Liver (tissue), 9 donors: ENCODE data around the gene ZNF205. TPM values are rescaled to one million over a fixed set of nuclear protein-coding genes. Genes with fewer than 3 reads are reported as not detected.

Source experiments
- DNase-seq: peaks from one replicate; pipeline ENCODE4 v3.0.0-alpha.2; 2017; ENCODE audit warnings: low spot score
- H3K27ac ChIP-seq, 2 donors: one replicate each; pipeline ENCODE4 v1.7.0; 2013; ENCODE audit warnings: inconsistent platforms in 2 of 2, low read length in 2 of 2, control low read depth in 1 of 2, low read depth in 1 of 2, mild to moderate bottlenecking in 1 of 2
- H3K27me3 ChIP-seq, 4 donors: one replicate each; pipeline versions ENCODE4 v1.6.1 to v1.7.0; 2013; ENCODE audit warnings: low read length in 3 of 4, inconsistent platforms in 1 of 4, mild to moderate bottlenecking in 1 of 4, moderate library complexity in 1 of 4; ENCODE audit not compliant: control insufficient read depth in 4 of 4, insufficient read depth in 4 of 4
- H3K36me3 ChIP-seq, 4 donors: one replicate each; pipeline versions ENCODE4 v1.6.1 to v1.7.0; 2013; ENCODE audit warnings: low read length in 3 of 4, mild to moderate bottlenecking in 3 of 4, low read depth in 1 of 4, moderate library complexity in 1 of 4; ENCODE audit not compliant: control insufficient read depth in 4 of 4, insufficient read depth in 3 of 4
- H3K4me1 ChIP-seq, 4 donors: one replicate each; pipeline versions ENCODE4 v1.6.1 to v1.7.0; 2013; ENCODE audit warnings: low read length in 3 of 4, mild to moderate bottlenecking in 3 of 4, moderate library complexity in 1 of 4; ENCODE audit not compliant: control insufficient read depth in 4 of 4, insufficient read depth in 4 of 4
- H3K4me3 ChIP-seq, 3 donors: one replicate each; pipeline versions ENCODE4 v1.6.1 to v1.7.0; 2013; ENCODE audit warnings: low read length in 3 of 3, control low read depth in 1 of 3, low read depth in 1 of 3, mild to moderate bottlenecking in 1 of 3
- H3K9ac ChIP-seq, 2 donors: one replicate each; pipeline ENCODE4 v1.7.0; 2013; ENCODE audit warnings: low read length in 2 of 2, mild to moderate bottlenecking in 2 of 2, moderate library complexity in 2 of 2, control low read depth in 1 of 2, low read depth in 1 of 2
- H3K9me3 ChIP-seq, 4 donors: one replicate each; pipeline versions ENCODE4 v1.6.1 to v1.7.0; 2013; ENCODE audit warnings: low read length in 3 of 4; ENCODE audit not compliant: control insufficient read depth in 4 of 4
- HNF4A ChIP-seq, 2 donors: conservative IDR thresholded peaks; 2 replicates each; pipeline ENCODE4 v1.6.1; 2016; ENCODE audit warnings: antibody characterized with exemption in 2 of 2, mild to moderate bottlenecking in 2 of 2
- HNF4G ChIP-seq: IDR thresholded peaks from 2 replicates; pipeline ENCODE4 v1.6.1; 2016; ENCODE audit warnings: antibody characterized with exemption
- RAD21 ChIP-seq, 2 donors: IDR thresholded peaks; 2 replicates each; pipeline ENCODE4 v1.6.1; 2016; ENCODE audit warnings: antibody characterized with exemption in 2 of 2, mild to moderate bottlenecking in 2 of 2
- RXRA ChIP-seq, 2 donors: IDR thresholded peaks; 2 replicates each; pipeline ENCODE4 v1.6.1; 2017 to 2018; ENCODE audit warnings: antibody characterized with exemption in 2 of 2, mild to moderate bottlenecking in 1 of 2
- SP1 ChIP-seq: IDR thresholded peaks from 2 replicates; pipeline ENCODE4 v1.6.1; 2018; ENCODE audit warnings: antibody characterized with exemption, mild to moderate bottlenecking
- YY1 ChIP-seq: IDR thresholded peaks from 2 replicates; pipeline ENCODE4 v1.6.1; 2016; ENCODE audit warnings: antibody characterized with exemption, mild to moderate bottlenecking
- WGBS: extraction: QIAGEN DNeasy Blood & Tissue Kit; methylation state at CpG from one replicate; pipeline ENCODE4 v1.1.7; 2013; 5-methylcytosine and 5-hydroxymethylcytosine counted together
- polyA plus RNA-seq, 2 donors: library from polyadenylated mRNA; stranded (reverse) in 1 of 2; unstranded in 1 of 2; fragments of 200-250 nt in 1 of 2; fragments of >200 nt in 1 of 2; fragmentation: Nextera tagmentation in 1 of 2; extraction: Ambion mirVana in 1 of 2; gene quantifications; one replicate each; pipeline versions ENCODE4 v1.2.1 to v1.2.3, GENCODE V29; 2013 to 2015
- total RNA-seq, 2 donors: library from RNA; depleted of rRNA; stranded (reverse); fragments of >200 nt; gene quantifications; one replicate each; pipeline ENCODE4 v1.2.3, GENCODE V29; 2014
- TF ChIP-seq, protein P1 (sequence below): IDR thresholded peaks from 2 replicates; pipeline ENCODE4 v1.6.1; 2016; ENCODE audit warnings: antibody characterized with exemption, mild to moderate bottlenecking
- TF ChIP-seq, protein P2 (sequence below): fragments of 150-350 bp; IDR thresholded peaks from 2 replicates; pipeline ENCODE4 v1.5.1; 2017; ENCODE audit warnings: improper control_type of control experiment, low read depth, low read length; ENCODE audit not compliant: missing input control
- donor health status: healthy.
- donor health status: healthy.
- donor health status: healthy.
- donor health status: healthy.
- donor health status: healthy.

The ZNF205 gene
- total and polyA plus RNA-seq, 4 donors: 2.0 to 6.9 (median 5.0) TPM

DNA sequence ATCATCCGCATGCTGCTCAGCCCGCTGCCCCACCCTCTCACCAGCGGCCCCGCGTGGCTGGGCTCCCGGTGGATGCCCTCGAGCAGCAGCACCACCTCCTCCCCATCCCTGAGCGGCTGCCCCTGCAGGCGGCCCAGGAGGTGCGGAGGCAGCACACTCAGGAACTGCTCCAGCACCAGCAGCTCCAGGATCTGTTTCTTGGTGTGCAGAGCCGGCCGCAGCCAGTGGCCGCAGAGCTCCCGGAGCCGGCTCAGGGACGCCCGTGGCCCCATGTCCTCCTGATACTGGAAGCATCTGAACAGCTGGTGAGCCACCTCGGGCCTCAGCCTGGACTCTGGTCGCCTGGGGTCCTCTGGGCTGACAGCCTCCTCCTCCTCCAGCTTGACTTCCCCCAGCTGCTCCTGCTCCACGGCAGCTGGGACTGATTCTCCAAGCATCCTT lies 19.9 kb upstream of the ZNF205 start (continued):
- TF ChIP-seq, protein P1, sequence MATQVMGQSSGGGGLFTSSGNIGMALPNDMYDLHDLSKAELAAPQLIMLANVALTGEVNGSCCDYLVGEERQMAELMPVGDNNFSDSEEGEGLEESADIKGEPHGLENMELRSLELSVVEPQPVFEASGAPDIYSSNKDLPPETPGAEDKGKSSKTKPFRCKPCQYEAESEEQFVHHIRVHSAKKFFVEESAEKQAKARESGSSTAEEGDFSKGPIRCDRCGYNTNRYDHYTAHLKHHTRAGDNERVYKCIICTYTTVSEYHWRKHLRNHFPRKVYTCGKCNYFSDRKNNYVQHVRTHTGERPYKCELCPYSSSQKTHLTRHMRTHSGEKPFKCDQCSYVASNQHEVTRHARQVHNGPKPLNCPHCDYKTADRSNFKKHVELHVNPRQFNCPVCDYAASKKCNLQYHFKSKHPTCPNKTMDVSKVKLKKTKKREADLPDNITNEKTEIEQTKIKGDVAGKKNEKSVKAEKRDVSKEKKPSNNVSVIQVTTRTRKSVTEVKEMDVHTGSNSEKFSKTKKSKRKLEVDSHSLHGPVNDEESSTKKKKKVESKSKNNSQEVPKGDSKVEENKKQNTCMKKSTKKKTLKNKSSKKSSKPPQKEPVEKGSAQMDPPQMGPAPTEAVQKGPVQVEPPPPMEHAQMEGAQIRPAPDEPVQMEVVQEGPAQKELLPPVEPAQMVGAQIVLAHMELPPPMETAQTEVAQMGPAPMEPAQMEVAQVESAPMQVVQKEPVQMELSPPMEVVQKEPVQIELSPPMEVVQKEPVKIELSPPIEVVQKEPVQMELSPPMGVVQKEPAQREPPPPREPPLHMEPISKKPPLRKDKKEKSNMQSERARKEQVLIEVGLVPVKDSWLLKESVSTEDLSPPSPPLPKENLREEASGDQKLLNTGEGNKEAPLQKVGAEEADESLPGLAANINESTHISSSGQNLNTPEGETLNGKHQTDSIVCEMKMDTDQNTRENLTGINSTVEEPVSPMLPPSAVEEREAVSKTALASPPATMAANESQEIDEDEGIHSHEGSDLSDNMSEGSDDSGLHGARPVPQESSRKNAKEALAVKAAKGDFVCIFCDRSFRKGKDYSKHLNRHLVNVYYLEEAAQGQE: no peak
- TF ChIP-seq YY1: no peak

- Histone ChIP-seq H3K36me3 (no peaks in the 10 kb centered on the region), H3K27me3 (no peaks in the 10 kb centered on the region), H3K9ac (no peak overlapping the region), H3K4me3 (no peak overlapping the region), H3K4me1 (peaks cover 0 to 7% (median 6%) of the 10 kb centered on the region in 4 donors), H3K9me3 (no peaks in the 10 kb centered on the region), H3K27ac (no peak overlapping the region)
- TF ChIP-seq RXRA (IDR thresholded peaks at IDR 0.05) (no peak), HNF4G (no peak), RAD21 (IDR thresholded peaks at IDR 0.05) (peak; percentile 63 to 72), HNF4A (conservative IDR thresholded peaks at IDR 0.05) (no peak)
- TF ChIP-seq, protein P2, sequence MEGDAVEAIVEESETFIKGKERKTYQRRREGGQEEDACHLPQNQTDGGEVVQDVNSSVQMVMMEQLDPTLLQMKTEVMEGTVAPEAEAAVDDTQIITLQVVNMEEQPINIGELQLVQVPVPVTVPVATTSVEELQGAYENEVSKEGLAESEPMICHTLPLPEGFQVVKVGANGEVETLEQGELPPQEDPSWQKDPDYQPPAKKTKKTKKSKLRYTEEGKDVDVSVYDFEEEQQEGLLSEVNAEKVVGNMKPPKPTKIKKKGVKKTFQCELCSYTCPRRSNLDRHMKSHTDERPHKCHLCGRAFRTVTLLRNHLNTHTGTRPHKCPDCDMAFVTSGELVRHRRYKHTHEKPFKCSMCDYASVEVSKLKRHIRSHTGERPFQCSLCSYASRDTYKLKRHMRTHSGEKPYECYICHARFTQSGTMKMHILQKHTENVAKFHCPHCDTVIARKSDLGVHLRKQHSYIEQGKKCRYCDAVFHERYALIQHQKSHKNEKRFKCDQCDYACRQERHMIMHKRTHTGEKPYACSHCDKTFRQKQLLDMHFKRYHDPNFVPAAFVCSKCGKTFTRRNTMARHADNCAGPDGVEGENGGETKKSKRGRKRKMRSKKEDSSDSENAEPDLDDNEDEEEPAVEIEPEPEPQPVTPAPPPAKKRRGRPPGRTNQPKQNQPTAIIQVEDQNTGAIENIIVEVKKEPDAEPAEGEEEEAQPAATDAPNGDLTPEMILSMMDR: peak; percentile 37
- 86% methylated on average over 22 of the region's 22 CpGs for WGBS
- no peak for DNase-seq
These were observed 17.9 kb upstream of the ZNF205 start for GRCh38 chr16:3094289-3095027.

GRCh38 chr16:3095869-3096268 lies 16.5 kb upstream of the ZNF205 start:
- TF ChIP-seq HNF4G (no peak), SP1 (no peak), RAD21 (IDR thresholded peaks at IDR 0.05) (peak; percentile 27 to 52), RXRA (IDR thresholded peaks at IDR 0.05) (no peak)
- TF ChIP-seq, protein P2: no peak
- Histone ChIP-seq H3K4me3 (no peak overlapping the region), H3K9me3 (no peaks in the 10 kb centered on the region), H3K27me3 (no peaks in the 10 kb centered on the region), H3K4me1 (peaks cover 0 to 16% (median 7%) of the 10 kb centered on the region in 4 donors), H3K27ac (no peak overlapping the region), H3K36me3 (no peaks in the 10 kb centered on the region), H3K9ac (no peak overlapping the region)
- 49% methylated on average over 4 of the region's 4 CpGs for WGBS
- DNase-seq: no peak
